ENCODE results near the gene TSPEAR. TPM values are rescaled to one million over a fixed set of nuclear protein-coding genes. Genes with fewer than 3 reads are reported as not detected.
A peak's percentile ranks its signal among the peaks of the same experiment; 100 is the strongest.

TSPEAR gene
- total RNA-seq, 4 donors from 2014 or later, result not detected

DNA sequence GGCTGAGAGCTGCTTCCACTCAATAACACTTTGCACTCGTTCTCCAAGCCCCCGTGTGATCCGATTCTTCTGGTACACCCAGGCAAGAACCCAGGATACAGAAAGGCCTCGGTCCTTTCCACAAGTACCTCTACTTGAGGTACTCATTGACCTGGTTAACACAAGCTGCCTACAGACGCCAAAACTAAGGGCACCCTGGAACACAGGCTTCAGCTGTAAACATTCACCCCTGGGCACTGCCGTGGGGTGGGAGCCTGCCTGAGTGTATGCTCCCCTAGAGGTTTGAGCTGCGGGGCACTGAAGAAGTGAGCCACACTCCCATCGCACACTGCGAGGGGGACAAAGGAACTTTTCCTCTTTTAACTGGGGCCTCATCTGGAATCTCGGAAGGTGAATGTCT lies 225.6 kb downstream of the TSPEAR start:
- in situ Hi-C loops (cut with MboI; ENCODE audit: low pct_ligation_motif_present in 1 of 4, low pct_unique_long_range_greater_than_20kb in 1 of 4, low sequenced_read_pairs in 3 of 4), result no loop called here
- H3K4me1 ChIP-seq, result no peaks in the 10 kb centered on the region
- H3K27me3 ChIP-seq, result peaks cover 8% of the 10 kb centered on the region
- intact Hi-C loops (cut with DNase I; ENCODE audit: low total_unique reads), result no loop called here
- DNase-seq, result no peak
- no peak overlapping the region for H3K27ac ChIP-seq
- no peaks in the 10 kb centered on the region for H3K36me3 ChIP-seq
- 77 to 78% methylated on average over 6 to 10 of the region's 10 CpGs for WGBS, 2 donors (ENCODE audit: low coverage in 1 of 2)
- H3K9me3 ChIP-seq, result no peaks in the 10 kb centered on the region
- TF ChIP-seq EP300 (IDR thresholded peaks at IDR 0.05; ENCODE audit: low read depth) (no peak), POLR2AphosphoS5 (IDR thresholded peaks at IDR 0.05) (no peak)
- peak overlapping the region in 2 of 4 donors; percentile 4 to 23 for H3K4me3 ChIP-seq

DNA sequence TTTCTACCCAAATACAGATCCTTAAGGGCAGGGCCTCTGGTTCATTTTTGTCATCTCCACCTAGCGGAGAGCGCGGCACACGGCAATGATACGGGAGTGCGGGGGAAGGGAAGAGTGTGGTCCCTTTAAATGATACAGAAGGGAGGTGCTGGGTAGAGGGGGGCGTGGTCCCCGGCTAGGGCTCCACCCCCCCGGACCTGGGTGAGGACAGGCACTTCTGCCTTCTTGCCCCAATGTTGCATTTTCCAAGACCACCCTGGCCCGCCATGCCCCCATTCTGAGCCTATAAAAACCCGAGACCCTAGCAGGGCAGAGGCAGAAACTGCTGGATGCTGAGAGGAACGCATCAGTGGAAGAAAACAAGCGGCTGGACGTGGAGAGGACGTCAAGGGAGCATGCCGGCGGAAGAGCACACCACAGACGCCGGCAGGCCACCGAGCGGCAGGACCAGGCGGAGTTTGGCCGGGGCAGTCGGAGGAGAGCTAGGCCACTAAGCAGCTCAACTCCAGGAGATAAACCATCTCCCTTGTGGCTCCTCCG lies 226.0 kb downstream of the TSPEAR start:
- no peak overlapping the region for H3K27ac ChIP-seq
- TF ChIP-seq, protein P1, sequence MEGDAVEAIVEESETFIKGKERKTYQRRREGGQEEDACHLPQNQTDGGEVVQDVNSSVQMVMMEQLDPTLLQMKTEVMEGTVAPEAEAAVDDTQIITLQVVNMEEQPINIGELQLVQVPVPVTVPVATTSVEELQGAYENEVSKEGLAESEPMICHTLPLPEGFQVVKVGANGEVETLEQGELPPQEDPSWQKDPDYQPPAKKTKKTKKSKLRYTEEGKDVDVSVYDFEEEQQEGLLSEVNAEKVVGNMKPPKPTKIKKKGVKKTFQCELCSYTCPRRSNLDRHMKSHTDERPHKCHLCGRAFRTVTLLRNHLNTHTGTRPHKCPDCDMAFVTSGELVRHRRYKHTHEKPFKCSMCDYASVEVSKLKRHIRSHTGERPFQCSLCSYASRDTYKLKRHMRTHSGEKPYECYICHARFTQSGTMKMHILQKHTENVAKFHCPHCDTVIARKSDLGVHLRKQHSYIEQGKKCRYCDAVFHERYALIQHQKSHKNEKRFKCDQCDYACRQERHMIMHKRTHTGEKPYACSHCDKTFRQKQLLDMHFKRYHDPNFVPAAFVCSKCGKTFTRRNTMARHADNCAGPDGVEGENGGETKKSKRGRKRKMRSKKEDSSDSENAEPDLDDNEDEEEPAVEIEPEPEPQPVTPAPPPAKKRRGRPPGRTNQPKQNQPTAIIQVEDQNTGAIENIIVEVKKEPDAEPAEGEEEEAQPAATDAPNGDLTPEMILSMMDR (IDR thresholded peaks at IDR 0.05), result peak in 1 of 5 experiments; percentile 11
- no peak for TF ChIP-seq POLR2A (IDR thresholded peaks at IDR 0.05)
- TF ChIP-seq EP300 (IDR thresholded peaks at IDR 0.05; ENCODE audit: low read depth), result no peak
- no peak for TF ChIP-seq POLR2AphosphoS5 (IDR thresholded peaks at IDR 0.05)
- no peaks in the 10 kb centered on the region for H3K36me3 ChIP-seq
- WGBS, 2 donors (ENCODE audit: low coverage in 1 of 2), result 75% methylated on average over 25 of the region's 25 CpGs; no CpG with 5 or more reads in 1 of the 2 donors
- no peaks in the 10 kb centered on the region for H3K4me1 ChIP-seq
- H3K4me3 ChIP-seq, result peak overlapping the region in 2 of 4 donors; percentile 4 to 23
- DNase-seq, result no peak
- intact Hi-C loops (cut with DNase I; ENCODE audit: low total_unique reads) (no loop called here), in situ Hi-C loops (cut with MboI; ENCODE audit: low pct_ligation_motif_present in 1 of 4, low pct_unique_long_range_greater_than_20kb in 1 of 4, low sequenced_read_pairs in 3 of 4) (no loop called here)
- H3K9me3 ChIP-seq, result no peaks in the 10 kb centered on the region
- peaks cover 8% of the 10 kb centered on the region for H3K27me3 ChIP-seq

DNA sequence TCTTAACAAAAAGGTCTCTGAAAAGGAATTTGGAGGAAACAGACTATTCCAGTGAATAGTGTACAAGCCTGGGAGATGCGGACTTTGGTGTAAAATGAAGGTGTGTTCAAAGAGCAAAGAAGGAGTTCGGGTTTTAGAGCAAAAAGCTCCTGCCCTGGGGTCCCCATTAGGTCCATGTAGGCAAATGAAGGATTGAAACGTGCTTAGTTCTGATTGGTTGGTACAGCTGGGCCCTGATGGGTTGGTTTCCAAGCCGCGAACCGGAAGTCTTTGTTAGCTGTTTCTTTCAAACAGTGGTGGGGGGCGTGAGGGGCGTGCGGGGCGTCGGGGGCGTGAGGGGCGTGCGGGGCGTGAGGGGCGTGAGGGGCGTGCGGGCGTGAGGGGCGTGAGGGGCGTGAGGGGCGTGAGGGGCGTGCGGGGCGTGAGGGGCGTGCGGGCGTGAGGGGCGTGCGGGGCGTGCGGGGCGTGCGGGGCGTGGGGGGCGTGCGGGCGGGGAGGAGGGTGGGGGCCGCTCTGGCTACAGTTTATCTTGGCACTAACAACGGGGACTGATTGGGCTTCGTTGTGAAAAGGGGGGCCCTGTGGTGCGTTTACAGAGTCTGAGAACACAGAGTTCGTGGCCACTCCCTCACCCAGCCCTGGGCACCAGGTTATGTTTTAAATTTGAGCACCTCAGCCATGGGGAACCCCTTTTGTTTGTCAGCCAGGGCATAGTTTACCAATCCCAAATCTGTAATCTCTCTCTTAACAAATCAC lies 226.7 kb downstream of the TSPEAR start:
- intact Hi-C loops (cut with DNase I; ENCODE audit: low total_unique reads), result no loop called here
- Histone ChIP-seq H3K27ac (no peak overlapping the region), H3K4me3 (no peak overlapping the region), H3K4me1 (no peaks in the 10 kb centered on the region), H3K9me3 (no peaks in the 10 kb centered on the region), H3K36me3 (no peaks in the 10 kb centered on the region), H3K27me3 (peaks cover 8% of the 10 kb centered on the region)
- no peak for DNase-seq
- in situ Hi-C loops (cut with MboI; ENCODE audit: low pct_ligation_motif_present in 1 of 4, low pct_unique_long_range_greater_than_20kb in 1 of 4, low sequenced_read_pairs in 3 of 4), result no loop called here
- WGBS, 2 donors (ENCODE audit: low coverage in 1 of 2), result 74 to 80% methylated on average over 2 to 18 of the region's 43 CpGs
- TF ChIP-seq POLR2AphosphoS5 (IDR thresholded peaks at IDR 0.05) (no peak), POLR2A (IDR thresholded peaks at IDR 0.05) (no peak), EP300 (IDR thresholded peaks at IDR 0.05; ENCODE audit: low read depth) (no peak)
- TF ChIP-seq, protein P1 (IDR thresholded peaks at IDR 0.05), result no peak

DNA sequence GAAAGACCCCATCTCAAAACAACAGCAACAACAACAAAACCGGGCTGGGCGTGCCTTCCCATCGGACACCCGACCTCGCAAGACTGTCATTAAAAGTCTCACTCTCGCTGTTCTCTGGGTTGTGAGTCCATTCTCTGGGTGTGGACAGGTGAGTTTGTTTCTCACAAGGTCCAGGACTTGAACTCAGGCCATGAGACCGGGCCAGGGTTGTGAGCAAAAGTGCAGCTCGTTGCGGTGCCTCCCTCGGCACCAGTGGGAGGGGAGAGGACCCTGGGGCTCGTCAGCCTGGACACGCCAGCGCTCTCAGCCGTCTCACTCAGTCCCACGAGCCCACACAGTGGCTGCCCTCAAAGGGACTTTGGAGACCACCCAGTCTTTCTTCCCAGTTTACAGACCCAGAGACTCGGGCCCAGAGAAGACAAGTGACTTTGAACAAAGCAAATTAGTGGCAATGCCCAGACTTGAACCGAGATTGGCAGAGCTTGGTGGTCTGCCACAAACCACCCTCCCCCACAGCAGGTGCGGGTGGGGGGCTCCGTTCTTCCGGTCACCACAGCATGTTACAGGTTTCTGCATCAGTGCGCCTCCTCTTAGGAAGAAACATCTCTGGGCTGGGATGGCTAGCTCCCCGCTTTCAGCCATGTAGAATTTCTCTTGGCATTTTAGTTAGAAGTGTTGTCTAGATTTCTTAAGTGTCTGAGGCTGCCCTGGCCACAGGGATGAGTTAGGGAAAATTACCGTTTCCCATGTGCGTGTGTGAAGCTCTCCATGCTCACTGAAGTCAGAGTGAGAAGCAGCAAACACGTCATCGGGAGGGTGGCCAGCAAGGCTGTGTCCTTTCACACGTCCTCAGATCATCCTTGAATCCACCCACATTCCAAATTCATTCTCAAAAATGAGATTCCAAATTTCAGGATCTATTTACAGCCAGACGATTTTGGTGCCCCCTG lies 227.8 kb downstream of the TSPEAR start:
- no peak for DNase-seq
- Histone ChIP-seq H3K4me1 (no peaks in the 10 kb centered on the region), H3K27ac (no peak overlapping the region), H3K27me3 (peaks cover 8% of the 10 kb centered on the region), H3K9me3 (no peaks in the 10 kb centered on the region), H3K4me3 (no peak overlapping the region), H3K36me3 (no peaks in the 10 kb centered on the region)
- whole genome bisulfite sequencing, 2 donors (ENCODE audit: low coverage in 1 of 2), result 76% methylated on average over 28 of the region's 28 CpGs; no CpG with 5 or more reads in 1 of the 2 donors
- in situ Hi-C loops (cut with MboI; ENCODE audit: low pct_ligation_motif_present in 1 of 4, low pct_unique_long_range_greater_than_20kb in 1 of 4, low sequenced_read_pairs in 3 of 4) (no loop called here), intact Hi-C loops (cut with DNase I; ENCODE audit: low total_unique reads) (no loop called here)
- no peak for TF ChIP-seq POLR2AphosphoS5 (IDR thresholded peaks at IDR 0.05)
- TF ChIP-seq, protein P1 (IDR thresholded peaks at IDR 0.05), result no peak
- no peak for TF ChIP-seq EP300 (IDR thresholded peaks at IDR 0.05; ENCODE audit: low read depth)
- no peak for TF ChIP-seq POLR2A (IDR thresholded peaks at IDR 0.05)
